PC-3 (cell line): ENCODE results near the gene CNTN2.

Source experiments
- EZH2 ChIP-seq: fragments of 300-600 bp; sonication (generic); IDR thresholded peaks from one replicate; pipeline ENCODE4 v1.6.1; 2017; ENCODE audit warnings: antibody characterized with exemption, mild to moderate bottlenecking, low read length; ENCODE audit not compliant: unreplicated experiment
- TF ChIP-seq, protein P1 (sequence below): fragments of 300-600 bp; sonication (generic); conservative IDR thresholded peaks from 2 replicates; pipeline ENCODE4 v1.5.1; 2017; ENCODE audit warnings: antibody characterized with exemption, low read depth, mild to moderate bottlenecking, low read length

GRCh38 chr1:205009670-205010069, 33.3 kb upstream of the CNTN2 start:
- TF ChIP-seq, protein P1, sequence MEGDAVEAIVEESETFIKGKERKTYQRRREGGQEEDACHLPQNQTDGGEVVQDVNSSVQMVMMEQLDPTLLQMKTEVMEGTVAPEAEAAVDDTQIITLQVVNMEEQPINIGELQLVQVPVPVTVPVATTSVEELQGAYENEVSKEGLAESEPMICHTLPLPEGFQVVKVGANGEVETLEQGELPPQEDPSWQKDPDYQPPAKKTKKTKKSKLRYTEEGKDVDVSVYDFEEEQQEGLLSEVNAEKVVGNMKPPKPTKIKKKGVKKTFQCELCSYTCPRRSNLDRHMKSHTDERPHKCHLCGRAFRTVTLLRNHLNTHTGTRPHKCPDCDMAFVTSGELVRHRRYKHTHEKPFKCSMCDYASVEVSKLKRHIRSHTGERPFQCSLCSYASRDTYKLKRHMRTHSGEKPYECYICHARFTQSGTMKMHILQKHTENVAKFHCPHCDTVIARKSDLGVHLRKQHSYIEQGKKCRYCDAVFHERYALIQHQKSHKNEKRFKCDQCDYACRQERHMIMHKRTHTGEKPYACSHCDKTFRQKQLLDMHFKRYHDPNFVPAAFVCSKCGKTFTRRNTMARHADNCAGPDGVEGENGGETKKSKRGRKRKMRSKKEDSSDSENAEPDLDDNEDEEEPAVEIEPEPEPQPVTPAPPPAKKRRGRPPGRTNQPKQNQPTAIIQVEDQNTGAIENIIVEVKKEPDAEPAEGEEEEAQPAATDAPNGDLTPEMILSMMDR = no peak
- no peak for TF ChIP-seq EZH2
